LNCAP (cell line): ENCODE measurements around the gene UBE2O.

Experiments used
- CTCF ChIP-seq: fragments of 450-650 bp; IDR thresholded peaks from 2 replicates; pipeline ENCODE4 v1.5.1; 2017; ENCODE audit warnings: mild to moderate bottlenecking

Gene UBE2O

DNA sequence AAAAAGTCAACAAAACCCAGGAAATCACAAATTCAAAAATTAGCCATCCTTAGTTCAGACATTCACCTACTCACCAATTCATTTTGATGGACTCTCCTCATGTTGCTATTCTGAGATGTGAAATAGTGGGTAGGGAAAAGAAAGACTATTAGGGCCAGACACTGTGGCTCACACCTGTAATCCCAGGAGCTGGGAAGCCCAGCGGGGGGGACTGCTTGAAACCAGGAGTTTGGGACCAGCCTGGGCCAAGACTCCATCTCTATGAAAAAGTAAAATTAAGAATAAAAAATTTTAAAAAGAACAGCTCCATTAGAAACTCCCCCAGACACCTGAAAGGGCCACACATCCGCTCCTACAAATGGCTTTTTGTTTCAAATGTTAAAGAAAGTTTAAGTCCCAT, 21.4 kb downstream of the UBE2O start:
- no peak for TF ChIP-seq CTCF

GRCh38 chr17:76428511-76428910, 24.4 kb downstream of the UBE2O start:
- TF ChIP-seq CTCF = no peak

DNA sequence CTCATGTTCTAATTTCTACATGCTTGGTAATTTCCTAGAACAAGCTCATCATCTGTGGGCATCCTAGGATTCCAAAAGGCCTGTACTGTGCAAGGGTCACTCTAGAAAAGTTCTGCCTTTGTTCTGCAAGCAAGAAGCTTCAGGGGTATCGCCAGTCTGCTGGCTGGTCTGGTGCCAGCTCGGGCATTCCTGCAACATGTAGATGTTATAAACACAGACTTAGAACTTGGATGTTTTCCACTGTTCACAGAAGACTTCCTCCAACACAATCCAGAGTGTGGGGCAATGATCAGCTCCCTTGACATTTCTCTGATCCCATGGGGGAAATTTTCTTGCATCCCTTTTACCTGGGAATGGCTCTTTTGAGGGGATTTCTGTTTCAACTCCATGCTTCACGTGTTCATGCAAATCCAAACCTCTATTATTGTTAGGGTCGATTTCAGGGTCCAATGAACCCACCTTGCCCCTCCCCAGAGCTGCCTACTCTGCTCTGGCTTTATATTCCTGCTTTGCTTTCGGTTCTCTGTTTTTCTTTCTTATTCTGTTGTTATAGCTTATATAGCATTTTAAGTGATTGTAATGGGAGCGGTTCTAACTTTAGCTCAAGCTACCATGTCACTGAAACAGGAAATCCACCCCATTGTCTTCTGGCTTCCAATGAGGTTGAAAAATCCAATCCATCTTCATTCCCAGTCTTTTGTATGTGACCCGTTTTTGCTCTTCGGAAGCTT, 25.3 kb downstream of the UBE2O start:
- TF ChIP-seq CTCF = no peak

DNA sequence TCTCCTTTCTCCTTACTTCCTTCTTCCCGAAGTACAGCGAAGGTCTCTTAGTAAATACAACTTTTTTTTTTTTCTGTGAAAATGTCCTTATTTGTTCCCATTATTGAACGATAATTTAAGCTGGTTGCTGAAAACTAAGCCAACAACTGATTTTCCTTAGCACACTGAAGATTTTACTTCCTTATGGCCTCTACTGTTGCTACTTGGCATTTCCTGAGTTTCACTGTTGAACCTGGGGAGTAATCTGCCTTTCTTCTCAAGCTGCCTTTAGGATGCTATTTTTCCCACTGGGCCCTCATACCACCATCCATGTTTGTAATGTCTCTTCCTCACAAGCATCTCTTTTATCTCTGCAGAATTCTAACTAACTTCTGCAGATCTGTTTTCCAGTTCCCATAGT, 26.1 kb downstream of the UBE2O start:
- no peak for TF ChIP-seq CTCF

GRCh38 chr17:76422860-76423259, 30.1 kb downstream of the UBE2O start:
- TF ChIP-seq CTCF = no peak

DNA sequence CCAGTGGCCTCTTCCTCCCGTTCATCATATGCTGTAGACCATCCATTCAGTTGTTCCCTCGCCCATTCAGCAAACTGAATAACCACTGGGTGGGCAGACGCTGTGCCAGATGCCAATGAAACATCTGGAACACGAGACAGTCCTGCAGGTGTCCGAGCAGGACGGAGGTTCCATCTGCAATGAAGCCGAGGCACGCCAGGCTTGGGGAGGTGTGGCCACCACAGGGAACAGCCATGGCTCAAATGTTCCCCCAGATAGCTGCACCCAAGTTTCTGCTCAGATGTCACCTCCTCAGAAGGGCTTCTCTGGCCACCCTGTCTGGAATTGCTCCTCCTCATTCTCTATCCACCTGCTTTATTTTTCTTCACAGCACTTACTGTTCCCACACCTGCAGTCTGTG, 30.5 kb downstream of the UBE2O start:
- no peak for TF ChIP-seq CTCF

DNA sequence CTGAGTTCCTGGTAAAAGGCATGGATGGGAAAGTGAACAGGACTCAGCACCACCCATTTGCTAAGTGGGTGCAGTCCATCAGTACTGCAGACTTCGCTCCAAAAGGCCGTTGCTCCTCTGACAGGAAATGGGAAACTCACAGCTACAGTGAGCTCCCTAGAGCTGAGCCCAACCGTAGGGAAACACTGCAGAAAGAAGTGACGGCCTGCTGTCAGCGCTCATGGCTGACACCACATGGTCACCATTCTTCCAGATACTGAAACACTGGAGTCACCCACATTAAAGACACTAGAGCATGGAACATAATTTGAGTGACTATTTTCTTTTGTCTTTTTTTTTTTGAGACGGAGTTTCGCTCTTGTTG, 31.9 kb downstream of the UBE2O start:
- no peak for TF ChIP-seq CTCF
